Esophagus muscularis mucosa (tissue), 4 donors: ENCODE measurements around the gene DAB2IP. TPM values are rescaled to one million over a fixed set of nuclear protein-coding genes. Genes with fewer than 3 reads are reported as not detected.

Experiments used
- DNase-seq: peaks from one replicate; pipeline ENCODE4 v3.0.0-alpha.2; 2017; ENCODE audit errors: extremely low spot score
- H3K27ac ChIP-seq, 4 donors: fragments of 200-600 bp; sonication (generic); replicated peaks in 1 of 4; 1 replicate in 3 of 4; 2 replicates in 1 of 4; pipeline ENCODE4 v1.5.1; 2016 to 2019; ENCODE audit warnings: mild to moderate bottlenecking in 1 of 4
- H3K27me3 ChIP-seq, 4 donors: fragments of 200-600 bp; sonication (generic); one replicate each; pipeline versions ENCODE4 v1.5.1 to v1.6.0; 2016 to 2019
- H3K36me3 ChIP-seq, 4 donors: fragments of 200-600 bp; sonication (generic); one replicate each; pipeline ENCODE4 v1.5.1; 2016 to 2019
- H3K4me1 ChIP-seq, 4 donors: fragments of 200-600 bp; sonication (generic); one replicate each; pipeline ENCODE4 v1.5.1; 2016 to 2019
- H3K4me3 ChIP-seq, 4 donors: fragments of 200-600 bp; sonication (generic); 1 replicate in 2 of 4; 2 replicates in 2 of 4; pipeline ENCODE4 v1.5.1; 2016 to 2019; ENCODE audit warnings: mild to moderate bottlenecking in 4 of 4, moderate library complexity in 1 of 4
- H3K9me3 ChIP-seq, 4 donors: fragments of 200-600 bp; sonication (generic); 1 replicate in 3 of 4; 2 replicates in 1 of 4; pipeline ENCODE4 v1.5.1; 2016 to 2019
- CTCF ChIP-seq, 3 experiments: fragments of 200-600 bp in 2 of 3; fragments of 450-650 bp in 1 of 3; sonication (generic) in 2 of 3; IDR thresholded peaks; one replicate each; pipeline ENCODE4 v1.5.1; 2017 to 2019; ENCODE audit warnings: antibody characterized with exemption in 3 of 3, mild to moderate bottlenecking in 2 of 3, moderate library complexity in 1 of 3
- EP300 ChIP-seq: sonication (generic); formaldehyde crosslinking; IDR thresholded peaks from one replicate; pipeline ENCODE4 v1.6.1; 2017; ENCODE audit warnings: antibody characterized with exemption
- POLR2A ChIP-seq: fragments of 450-650 bp; IDR thresholded peaks from one replicate; pipeline ENCODE4 v1.6.1; 2017; ENCODE audit warnings: antibody characterized with exemption, moderate library complexity, mild to moderate bottlenecking, low read depth
- POLR2AphosphoS5 ChIP-seq, 2 donors: sonication (generic); formaldehyde crosslinking; IDR thresholded peaks; one replicate each; pipeline ENCODE4 v1.6.1; 2017; ENCODE audit warnings: antibody characterized with exemption in 2 of 2
- WGBS: methylation state at CpG from one replicate; pipeline ENCODE4 v1.1.5; 2018; 5-methylcytosine and 5-hydroxymethylcytosine counted together
- intact Hi-C: fragments of 100-400 bp; cut with DNase I; formaldehyde crosslinking; loops from one replicate; pipeline ENCODE4 v1.15.1; 2023
- total RNA-seq, 4 donors: library from RNA; depleted of rRNA; stranded (reverse); fragments of >200 nt; gene quantifications; one replicate each; pipeline versions ENCODE4 v1.1.0 to v1.2.1, GENCODE V29; 2016

The DAB2IP gene
- total RNA-seq, 4 donors from 2014 or later = 41.7 to 102 (median 62.4) TPM

- H3K4me3 ChIP-seq = no peak overlapping the region
- H3K27me3 ChIP-seq = no peaks in the 10 kb centered on the region
- WGBS = 89% methylated on average over 13 of the region's 13 CpGs
- no peak for DNase-seq
- peaks cover 41 to 77% (median 43%) of the 10 kb centered on the region in 4 donors for H3K4me1 ChIP-seq
- H3K36me3 ChIP-seq = peaks cover 0 to 3% (median 0%) of the 10 kb centered on the region in 4 donors
- H3K27ac ChIP-seq = peak overlapping the region in 2 of 4 donors; percentile 65 to 67
- no peaks in the 10 kb centered on the region for H3K9me3 ChIP-seq
- no peak for TF ChIP-seq EP300
- no peak for TF ChIP-seq POLR2AphosphoS5 (IDR thresholded peaks at IDR 0.05)
- no peak for TF ChIP-seq POLR2A
- TF ChIP-seq CTCF (IDR thresholded peaks at IDR 0.05) = no peak
- intact Hi-C loops = no loop called here
These were observed 50.4 kb downstream of the DAB2IP start for GRCh38 chr9:121701736-121702261.

GRCh38 chr9:121703014-121703734 lies 51.7 kb downstream of the DAB2IP start:
- peaks cover 38 to 83% (median 47%) of the 10 kb centered on the region in 4 donors for H3K4me1 ChIP-seq
- H3K36me3 ChIP-seq = peaks cover 0 to 3% (median 0%) of the 10 kb centered on the region in 4 donors
- intact Hi-C loops = no loop called here
- no peak for DNase-seq
- no peak overlapping the region for H3K4me3 ChIP-seq
- WGBS = 98% methylated on average over 3 of the region's 3 CpGs
- no peaks in the 10 kb centered on the region for H3K9me3 ChIP-seq
- H3K27me3 ChIP-seq = no peaks in the 10 kb centered on the region
- TF ChIP-seq CTCF (IDR thresholded peaks at IDR 0.05) = no peak
- no peak for TF ChIP-seq EP300
- TF ChIP-seq POLR2AphosphoS5 (IDR thresholded peaks at IDR 0.05) = no peak
- TF ChIP-seq POLR2A = no peak
- H3K27ac ChIP-seq = no peak overlapping the region

GRCh38 chr9:121704281-121704680 lies 52.8 kb downstream of the DAB2IP start:
- TF ChIP-seq CTCF (IDR thresholded peaks at IDR 0.05) (no peak), POLR2A (no peak), POLR2AphosphoS5 (IDR thresholded peaks at IDR 0.05) (no peak), EP300 (no peak)
- Histone ChIP-seq H3K27ac (no peak overlapping the region), H3K36me3 (peaks cover 0 to 3% (median 0%) of the 10 kb centered on the region in 4 donors), H3K4me3 (no peak overlapping the region), H3K9me3 (no peaks in the 10 kb centered on the region), H3K27me3 (no peaks in the 10 kb centered on the region), H3K4me1 (peaks cover 38 to 86% (median 47%) of the 10 kb centered on the region in 4 donors)
- 74% methylated on average over 3 of the region's 3 CpGs for WGBS
- intact Hi-C loops = no loop called here
- no peak for DNase-seq

- no peak for DNase-seq
- intact Hi-C loops = no loop called here
These were observed 54.8 kb downstream of the DAB2IP start for GRCh38 chr9:121706149-121706750.

More at GRCh38 chr9:121706149-121706750, 54.8 kb downstream of the DAB2IP start:
- no peak overlapping the region for H3K4me3 ChIP-seq
- H3K4me1 ChIP-seq = peaks cover 35 to 86% (median 47%) of the 10 kb centered on the region in 4 donors
- H3K36me3 ChIP-seq = peaks cover 0 to 3% (median 0%) of the 10 kb centered on the region in 4 donors
- H3K9me3 ChIP-seq = no peaks in the 10 kb centered on the region
- WGBS = 81% methylated on average over 5 of the region's 8 CpGs
- no peaks in the 10 kb centered on the region for H3K27me3 ChIP-seq
- no peak for TF ChIP-seq POLR2A
- TF ChIP-seq POLR2AphosphoS5 (IDR thresholded peaks at IDR 0.05) = no peak
- no peak for TF ChIP-seq EP300
- no peak for TF ChIP-seq CTCF (IDR thresholded peaks at IDR 0.05)
- no peak overlapping the region for H3K27ac ChIP-seq
